Glutamatergic neuron (in vitro differentiated cells): ENCODE measurements around the gene APLN. TPM values are rescaled to one million over a fixed set of nuclear protein-coding genes. Genes with fewer than 3 reads are reported as not detected.

Source experiments
- DNase-seq: peaks from one replicate; pipeline ENCODE4 v3.0.0; 2022
- H3K27ac Mint-ChIP-seq: one replicate; pipeline ENCODE4 v1.8.0; 2020; ENCODE audit warnings: mild to moderate bottlenecking, mixed read lengths, inconsistent platforms; ENCODE audit not compliant: unreplicated experiment
- H3K27me3 Mint-ChIP-seq: one replicate; pipeline ENCODE4 v1.8.0; 2020; ENCODE audit warnings: mild to moderate bottlenecking, moderate library complexity, mixed read lengths, inconsistent platforms; ENCODE audit not compliant: unreplicated experiment
- H3K36me3 Mint-ChIP-seq: one replicate; pipeline ENCODE4 v1.8.0; 2020; ENCODE audit warnings: mild to moderate bottlenecking, mixed read lengths, inconsistent platforms; ENCODE audit not compliant: unreplicated experiment
- H3K4me1 Mint-ChIP-seq: one replicate; pipeline ENCODE4 v1.8.0; 2020; ENCODE audit warnings: mild to moderate bottlenecking, low read depth, mixed read lengths, inconsistent platforms; ENCODE audit not compliant: unreplicated experiment
- H3K4me3 Mint-ChIP-seq: one replicate; pipeline ENCODE4 v1.8.0; 2020; ENCODE audit warnings: mild to moderate bottlenecking, mixed read lengths, inconsistent platforms; ENCODE audit not compliant: unreplicated experiment
- H3K9me3 Mint-ChIP-seq: one replicate; pipeline ENCODE4 v1.8.0; 2020; ENCODE audit warnings: mild to moderate bottlenecking, moderate library complexity, mixed read lengths, inconsistent platforms; ENCODE audit not compliant: unreplicated experiment
- CTCF ChIP-seq: fragments of 200-600 bp; sonication (generic); IDR thresholded peaks from one replicate; pipeline ENCODE4 v1.5.0; 2021; ENCODE audit not compliant: partially characterized antibody, unreplicated experiment
- total RNA-seq: library from RNA; stranded (reverse); fragmentation: NEBNext Ultra II Directional; extraction: Animal tissue kit (Norgen Biotek cat#: 25700); gene quantifications from one replicate; pipeline ENCODE4 v1.2.1, GENCODE V29; 2021; ENCODE audit not compliant: unreplicated experiment

Gene APLN
- total RNA-seq, 1 donor from 2014 or later = not detected

GRCh38 chrX:129636175-129636681 is 18.5 kb downstream of the APLN start:
- H3K9me3 Mint-ChIP-seq = no peaks in the 10 kb centered on the region
- no peaks in the 10 kb centered on the region for H3K36me3 Mint-ChIP-seq
- no peak overlapping the region for H3K27ac Mint-ChIP-seq

GRCh38 chrX:129634541-129634940 is 20.2 kb downstream of the APLN start:
- Mint-ChIP-seq H3K9me3 (no peaks in the 10 kb centered on the region), H3K4me1 (peaks cover 4% of the 10 kb centered on the region), H3K27me3 (no peaks in the 10 kb centered on the region), H3K27ac (no peak overlapping the region), H3K36me3 (no peaks in the 10 kb centered on the region), H3K4me3 (no peak overlapping the region)
- TF ChIP-seq CTCF = no peak
- DNase-seq = peak; percentile 25

More at GRCh38 chrX:129636175-129636681, 18.5 kb downstream of the APLN start:
- TF ChIP-seq CTCF = no peak
- no peak for DNase-seq
- H3K4me1 Mint-ChIP-seq = peaks cover 4% of the 10 kb centered on the region
- H3K27me3 Mint-ChIP-seq = no peaks in the 10 kb centered on the region
- H3K4me3 Mint-ChIP-seq = no peak overlapping the region

GRCh38 chrX:129632443-129632842 is 22.3 kb downstream of the APLN start:
- Mint-ChIP-seq H3K36me3 (no peaks in the 10 kb centered on the region), H3K9me3 (no peaks in the 10 kb centered on the region), H3K27ac (no peak overlapping the region), H3K4me3 (no peak overlapping the region), H3K27me3 (no peaks in the 10 kb centered on the region), H3K4me1 (peaks cover 4% of the 10 kb centered on the region)
- TF ChIP-seq CTCF = no peak
- DNase-seq = no peak

GRCh38 chrX:129631849-129632248 is 22.9 kb downstream of the APLN start:
- H3K36me3 Mint-ChIP-seq = no peaks in the 10 kb centered on the region
- no peaks in the 10 kb centered on the region for H3K9me3 Mint-ChIP-seq
- DNase-seq = no peak
- no peak overlapping the region for H3K27ac Mint-ChIP-seq
- H3K27me3 Mint-ChIP-seq = no peaks in the 10 kb centered on the region
- TF ChIP-seq CTCF = no peak
- no peak overlapping the region for H3K4me3 Mint-ChIP-seq
- H3K4me1 Mint-ChIP-seq = peaks cover 4% of the 10 kb centered on the region

GRCh38 chrX:129629837-129630236 is 24.9 kb downstream of the APLN start:
- H3K4me1 Mint-ChIP-seq = peaks cover 2% of the 10 kb centered on the region
- no peak for DNase-seq
- no peak overlapping the region for H3K27ac Mint-ChIP-seq
- no peak overlapping the region for H3K4me3 Mint-ChIP-seq
- no peaks in the 10 kb centered on the region for H3K36me3 Mint-ChIP-seq
- no peaks in the 10 kb centered on the region for H3K9me3 Mint-ChIP-seq
- TF ChIP-seq CTCF = no peak
- H3K27me3 Mint-ChIP-seq = no peaks in the 10 kb centered on the region
